HEK293 (cell line): ENCODE measurements around the gene RPL10.

ENCODE experiments used
- CTCF ChIA-PET: fragments of 350-600 bp; formaldehyde crosslinking; extraction: SDS; loops from one replicate; lab custom pipeline; 2021; ENCODE audit warnings: antibody characterized with exemption; lab: Yijun Ruan, JAX
- POLR2A ChIA-PET: fragments of 300-600 bp; formaldehyde crosslinking; extraction: SDS; loops from one replicate; lab custom pipeline; 2020; ENCODE audit warnings: antibody characterized with exemption, inconsistent platforms; lab: Yijun Ruan, JAX
- H3K27ac ChIP-seq: fragments of 200-500 bp; sonication (Bioruptor generic); 2 replicates; pipeline ENCODE4 v1.5.1; 2014; ENCODE audit warnings: low read depth, low read length, control low read depth, inconsistent platforms; ENCODE audit errors: extremely low read depth
- H3K36me3 ChIP-seq, 2 experiments: fragments of 200-500 bp in 1 of 2; sonication (Bioruptor generic) in 1 of 2; 1 replicate in 1 of 2; 2 replicates in 1 of 2; pipeline ENCODE4 v1.5.1; 2014 to 2017; ENCODE audit warnings: inconsistent platforms in 2 of 2, low read length in 2 of 2; ENCODE audit not compliant: control insufficient read depth in 2 of 2, insufficient read depth in 1 of 2
- H3K4me1 ChIP-seq: fragments of 200-500 bp; sonication (Bioruptor generic); 2 replicates; pipeline ENCODE4 v1.5.1; 2014; ENCODE audit warnings: mild to moderate bottlenecking, low read length, inconsistent platforms; ENCODE audit not compliant: control insufficient read depth, insufficient read depth
- H3K4me3 ChIP-seq: 2 replicates; pipeline ENCODE4 v1.5.1; 2011; ENCODE audit warnings: low read depth, mild to moderate bottlenecking, control low read depth, low read length, moderate library complexity
- H3K9me3 ChIP-seq: fragments of 200-500 bp; sonication (Bioruptor generic); 2 replicates; pipeline ENCODE4 v1.5.1; 2014; ENCODE audit warnings: low read depth, low read length, inconsistent platforms; ENCODE audit not compliant: control insufficient read depth, insufficient read depth
- PBX3 ChIP-seq: sonication (generic); formaldehyde crosslinking; IDR thresholded peaks from 2 replicates; pipeline ENCODE4 v1.8.1; 2022; ENCODE audit warnings: mild to moderate bottlenecking, moderate library complexity, missing genetic modification reagents
- PRDM6 ChIP-seq: fragments of 450-650 bp; formaldehyde crosslinking; IDR thresholded peaks from 2 replicates; pipeline ENCODE4 v1.5.1; 2017; ENCODE audit warnings: missing biosample characterization, missing genetic modification characterization
- ZBTB10 ChIP-seq: fragments of 450-650 bp; formaldehyde crosslinking; IDR thresholded peaks from 2 replicates; pipeline ENCODE4 v1.5.1; 2016; ENCODE audit warnings: missing biosample characterization, missing genetic modification characterization
- ZBTB20 ChIP-seq: fragments of 450-650 bp; formaldehyde crosslinking; IDR thresholded peaks from 2 replicates; pipeline ENCODE4 v1.5.1; 2016; ENCODE audit warnings: missing biosample characterization, missing genetic modification characterization
- ZBTB21 ChIP-seq: fragments of 450-650 bp; formaldehyde crosslinking; IDR thresholded peaks from 2 replicates; pipeline ENCODE4 v1.5.1; 2017; ENCODE audit warnings: missing biosample characterization, missing genetic modification characterization
- ZBTB48 ChIP-seq: fragments of 450-650 bp; formaldehyde crosslinking; IDR thresholded peaks from 2 replicates; pipeline ENCODE4 v1.5.1; 2016; ENCODE audit warnings: missing biosample characterization, missing genetic modification characterization
- ZNF112 ChIP-seq: fragments of 450-650 bp; formaldehyde crosslinking; IDR thresholded peaks from 2 replicates; pipeline ENCODE4 v1.5.0; 2017; ENCODE audit warnings: missing biosample characterization, missing genetic modification characterization
- ZNF302 ChIP-seq: fragments of 450-650 bp; formaldehyde crosslinking; IDR thresholded peaks from 2 replicates; pipeline ENCODE4 v1.5.1; 2016; ENCODE audit warnings: missing biosample characterization, missing genetic modification characterization, low read depth
- ZNF335 ChIP-seq: fragments of 450-650 bp; formaldehyde crosslinking; conservative IDR thresholded peaks from 2 replicates; pipeline ENCODE4 v1.5.1; 2016; ENCODE audit warnings: missing biosample characterization, missing genetic modification characterization
- ZNF362 ChIP-seq: fragments of 450-650 bp; formaldehyde crosslinking; IDR thresholded peaks from 2 replicates; pipeline ENCODE4 v1.5.1; 2016; ENCODE audit warnings: missing biosample characterization, missing genetic modification characterization
- ZNF544 ChIP-seq: fragments of 450-650 bp; formaldehyde crosslinking; IDR thresholded peaks from 2 replicates; pipeline ENCODE4 v1.5.0; 2017; ENCODE audit warnings: missing biosample characterization, missing genetic modification characterization
- ZNF560 ChIP-seq: fragments of 450-650 bp; formaldehyde crosslinking; IDR thresholded peaks from 2 replicates; pipeline ENCODE4 v1.5.1; 2017; ENCODE audit warnings: missing biosample characterization, missing genetic modification characterization, borderline replicate concordance
- ZNF629 ChIP-seq: fragments of 450-650 bp; formaldehyde crosslinking; IDR thresholded peaks from 2 replicates; pipeline ENCODE4 v1.5.1; 2017; ENCODE audit warnings: missing biosample characterization, missing genetic modification characterization
- ZNF704 ChIP-seq: fragments of 450-650 bp; formaldehyde crosslinking; IDR thresholded peaks from 2 replicates; pipeline ENCODE4 v1.5.1; 2016; ENCODE audit warnings: missing biosample characterization, missing genetic modification characterization
- ZNF76 ChIP-seq: fragments of 450-650 bp; formaldehyde crosslinking; IDR thresholded peaks from 2 replicates; pipeline ENCODE4; 2016; ENCODE audit warnings: low read depth, missing biosample characterization, missing genetic modification characterization, borderline replicate concordance
- ZNF785 ChIP-seq: fragments of 450-650 bp; formaldehyde crosslinking; IDR thresholded peaks from 2 replicates; pipeline ENCODE4 v1.5.1; 2016; ENCODE audit warnings: missing biosample characterization, missing genetic modification characterization
- TF ChIP-seq, protein P1 (sequence below): fragments of 450-650 bp; formaldehyde crosslinking; IDR thresholded peaks from 2 replicates; pipeline ENCODE4 v1.5.0; 2017; ENCODE audit warnings: missing biosample characterization, missing genetic modification characterization, borderline replicate concordance

The RPL10 gene

DNA sequence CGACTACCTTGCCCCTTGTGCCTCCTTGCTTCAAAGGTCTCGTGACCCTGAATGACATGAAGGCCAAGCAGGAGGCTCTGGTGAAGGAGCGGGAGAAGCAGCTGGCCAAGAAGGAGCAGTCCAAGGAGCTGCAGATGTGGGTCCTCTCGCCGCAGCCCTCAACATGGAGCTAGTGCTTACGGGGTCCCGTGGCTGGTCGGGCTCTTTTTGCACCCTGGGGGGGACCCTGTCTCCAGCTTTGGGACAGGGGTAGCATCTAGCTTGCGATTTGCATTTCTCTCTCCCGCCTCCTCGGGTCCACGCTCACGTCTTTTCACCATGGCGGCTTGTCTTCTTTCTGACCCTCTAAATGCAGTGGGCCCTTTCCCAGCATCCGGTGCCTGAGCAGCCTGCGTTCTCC is 47.6 kb downstream of the RPL10 start:
- no peaks in the 10 kb centered on the region for H3K4me1 ChIP-seq
- ChIA-PET CTCF (interaction anchor here (0.8 kb wide), 1 partner anchor 73 kb away, joined by 4 read pairs; no protein-coding TSS in a partner anchor), POLR2A (interaction anchor here (0.6 to 1.1 kb wide), 4 partner anchors 13 to 76 kb away, joined by 3 read pairs; no protein-coding TSS in a partner anchor)
- no peak overlapping the region for H3K4me3 ChIP-seq
- H3K27ac ChIP-seq = no peak overlapping the region
- no peaks in the 10 kb centered on the region for H3K9me3 ChIP-seq
- TF ChIP-seq PBX3 = 0 out of 2 replicates have a peak, but pooled peaks have one; percentile 33
- TF ChIP-seq ZNF544 (tag by site-specific recombination) = no peak
- H3K36me3 ChIP-seq = peaks cover 4 to 79% of the 10 kb centered on the region in 2 experiments; a peak in 2 of 3 replicates

DNA sequence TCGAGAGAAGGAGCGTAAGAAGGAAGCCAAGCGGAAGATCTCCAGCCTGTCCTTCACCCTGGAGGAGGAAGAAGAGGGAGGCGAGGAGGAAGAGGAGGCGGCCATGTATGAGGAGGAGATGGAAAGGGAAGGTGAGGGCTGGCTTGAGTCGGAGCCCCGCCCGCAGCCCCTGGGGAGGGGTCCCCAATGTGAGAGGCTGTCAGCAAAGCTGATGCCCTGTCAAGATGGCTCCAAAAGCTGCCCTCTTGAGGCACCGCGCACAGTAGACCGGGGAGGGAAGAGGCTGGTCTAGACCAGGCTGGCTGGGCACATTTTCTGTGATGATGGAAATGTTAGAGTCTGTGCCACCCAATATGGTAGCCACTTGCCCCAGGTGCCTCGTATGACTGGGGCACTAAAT is 48.3 kb downstream of the RPL10 start:
- ChIA-PET CTCF (interaction anchor here (1.1 kb wide), 1 partner anchor 86 kb away, joined by 3 read pairs; no protein-coding TSS in a partner anchor), POLR2A (no interaction called here)
- TF ChIP-seq ZNF785 (tag by site-specific recombination) = no peak
- TF ChIP-seq ZBTB20 (tag by site-specific recombination) = no peak
- no peak for TF ChIP-seq PRDM6 (tag by site-specific recombination)
- TF ChIP-seq ZBTB48 (tag by site-specific recombination) = no peak
- no peak for TF ChIP-seq ZNF629
- TF ChIP-seq ZNF560 (tag by site-specific recombination) = no peak
- no peak for TF ChIP-seq ZNF704 (tag by site-specific recombination)
- peaks cover 4 to 78% of the 10 kb centered on the region in 2 experiments; a peak in 2 of 3 replicates for H3K36me3 ChIP-seq
- H3K27ac ChIP-seq = no peak overlapping the region
- no peak overlapping the region for H3K4me3 ChIP-seq
- no peaks in the 10 kb centered on the region for H3K9me3 ChIP-seq
- no peaks in the 10 kb centered on the region for H3K4me1 ChIP-seq

- Histone ChIP-seq H3K36me3 (peaks cover 4 to 78% of the 10 kb centered on the region in 2 experiments; a peak in 2 of 3 replicates), H3K9me3 (no peaks in the 10 kb centered on the region), H3K4me1 (no peaks in the 10 kb centered on the region), H3K4me3 (no peak overlapping the region), H3K27ac (no peak overlapping the region)
- TF ChIP-seq ZNF112 = no peak
- CTCF ChIA-PET = no interaction called here
- POLR2A ChIA-PET = no interaction called here
Observed at GRCh38 chrX:154448484-154448883, 50.3 kb downstream of the RPL10 start.

- Histone ChIP-seq H3K4me1 (no peaks in the 10 kb centered on the region), H3K27ac (no peak overlapping the region), H3K9me3 (no peaks in the 10 kb centered on the region), H3K36me3 (peaks cover 4 to 78% of the 10 kb centered on the region in 2 experiments; a peak in 2 of 3 replicates), H3K4me3 (no peak overlapping the region)
- POLR2A ChIA-PET = interaction anchor here (0.7 kb wide), 1 partner anchor 16 kb away, joined by 3 read pairs; no protein-coding TSS in a partner anchor
- CTCF ChIA-PET = no interaction called here
- no peak for TF ChIP-seq ZNF335
- no peak for TF ChIP-seq ZNF76 (tag by site-specific recombination)
- no peak for TF ChIP-seq ZNF302 (tag by site-specific recombination)
- no peak for TF ChIP-seq ZBTB10 (tag by site-specific recombination)
- TF ChIP-seq, protein P1, sequence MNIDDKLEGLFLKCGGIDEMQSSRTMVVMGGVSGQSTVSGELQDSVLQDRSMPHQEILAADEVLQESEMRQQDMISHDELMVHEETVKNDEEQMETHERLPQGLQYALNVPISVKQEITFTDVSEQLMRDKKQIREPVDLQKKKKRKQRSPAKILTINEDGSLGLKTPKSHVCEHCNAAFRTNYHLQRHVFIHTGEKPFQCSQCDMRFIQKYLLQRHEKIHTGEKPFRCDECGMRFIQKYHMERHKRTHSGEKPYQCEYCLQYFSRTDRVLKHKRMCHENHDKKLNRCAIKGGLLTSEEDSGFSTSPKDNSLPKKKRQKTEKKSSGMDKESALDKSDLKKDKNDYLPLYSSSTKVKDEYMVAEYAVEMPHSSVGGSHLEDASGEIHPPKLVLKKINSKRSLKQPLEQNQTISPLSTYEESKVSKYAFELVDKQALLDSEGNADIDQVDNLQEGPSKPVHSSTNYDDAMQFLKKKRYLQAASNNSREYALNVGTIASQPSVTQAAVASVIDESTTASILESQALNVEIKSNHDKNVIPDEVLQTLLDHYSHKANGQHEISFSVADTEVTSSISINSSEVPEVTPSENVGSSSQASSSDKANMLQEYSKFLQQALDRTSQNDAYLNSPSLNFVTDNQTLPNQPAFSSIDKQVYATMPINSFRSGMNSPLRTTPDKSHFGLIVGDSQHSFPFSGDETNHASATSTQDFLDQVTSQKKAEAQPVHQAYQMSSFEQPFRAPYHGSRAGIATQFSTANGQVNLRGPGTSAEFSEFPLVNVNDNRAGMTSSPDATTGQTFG = no peak
- TF ChIP-seq ZNF362 (tag by site-specific recombination) = no peak
- TF ChIP-seq ZBTB21 (tag by site-specific recombination) = no peak
Observed at GRCh38 chrX:154449618-154450017, 51.4 kb downstream of the RPL10 start.
